Measurements from ENCODE around the gene NEGR1.

The NEGR1 gene

DNA sequence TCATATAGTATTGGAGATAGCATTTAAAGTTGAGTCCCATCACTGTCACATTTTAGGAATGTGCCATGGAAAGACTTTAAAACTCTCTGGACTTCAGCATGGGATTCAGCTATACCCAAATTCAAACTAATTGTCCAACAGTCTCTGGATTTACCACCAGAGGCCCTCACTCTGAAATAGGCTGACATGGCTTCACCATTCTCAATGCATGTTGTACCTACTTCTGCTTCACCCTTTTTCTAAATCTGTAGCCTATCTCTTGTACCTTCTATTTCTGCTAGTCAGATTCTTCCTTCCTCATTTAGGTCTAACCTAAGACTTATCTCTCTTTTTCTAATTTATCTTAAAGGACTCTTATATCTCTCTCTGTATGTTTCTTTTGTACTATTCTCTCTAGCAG is 688.8 kb downstream of the NEGR1 start:
- H3K36me3 ChIP-seq (ENCODE audit: control insufficient read depth, insufficient read depth, low read length, severe bottlenecking), result no peaks in the 10 kb centered on the region
- no peak for DNase-seq (ENCODE audit: low read depth)
- H3K4me1 ChIP-seq (ENCODE audit: control insufficient read depth, insufficient read depth, low read length), result peaks cover 7% of the 10 kb centered on the region
- no peak overlapping the region for H3K4me3 ChIP-seq (ENCODE audit: low read length)
- H3K27me3 ChIP-seq (replicated peaks; ENCODE audit: control insufficient read depth, insufficient read depth, low read length), result no peaks in the 10 kb centered on the region
- no peak overlapping the region for H3K9ac ChIP-seq (ENCODE audit: low read length)
- H3K9me3 ChIP-seq (ENCODE audit: control insufficient read depth, low read length), result no peaks in the 10 kb centered on the region

DNA sequence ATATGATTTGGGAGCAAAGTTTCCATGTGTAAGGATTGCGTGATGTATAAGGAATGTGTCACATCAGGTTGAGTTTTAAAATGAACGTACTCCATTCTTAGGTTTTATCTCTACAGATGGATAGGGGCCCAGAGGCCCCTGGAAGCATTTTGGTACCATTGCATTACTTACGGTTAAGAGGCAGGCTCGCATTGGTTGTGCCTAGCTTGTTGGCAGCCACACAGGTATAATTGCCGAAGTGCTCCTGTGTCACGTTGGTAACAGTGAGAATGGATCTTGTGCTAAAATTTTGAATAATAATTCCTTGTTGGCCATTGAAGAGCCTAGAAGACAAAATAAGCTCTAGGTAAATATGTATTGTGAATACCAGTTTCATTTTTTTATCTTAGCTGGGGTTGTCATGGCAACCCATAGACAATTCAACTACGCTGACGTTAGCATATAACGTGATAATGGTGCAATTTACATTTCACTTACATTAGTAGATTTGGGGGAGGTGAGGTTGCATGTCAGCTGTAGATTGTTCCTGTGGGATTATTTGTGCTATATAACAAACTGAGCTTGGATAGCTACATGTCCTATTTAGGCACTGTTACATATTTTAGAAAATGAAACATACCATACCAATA is 689.6 kb downstream of the NEGR1 start:
- Histone ChIP-seq H3K27me3 (replicated peaks; ENCODE audit: control insufficient read depth, insufficient read depth, low read length) (no peaks in the 10 kb centered on the region), H3K4me1 (ENCODE audit: control insufficient read depth, insufficient read depth, low read length) (peaks cover 11% of the 10 kb centered on the region), H3K9ac (ENCODE audit: low read length) (no peak overlapping the region), H3K9me3 (ENCODE audit: control insufficient read depth, low read length) (no peaks in the 10 kb centered on the region), H3K36me3 (ENCODE audit: control insufficient read depth, insufficient read depth, low read length, severe bottlenecking) (no peaks in the 10 kb centered on the region), H3K4me3 (ENCODE audit: low read length) (no peak overlapping the region)
- no peak for DNase-seq (ENCODE audit: low read depth)

DNA sequence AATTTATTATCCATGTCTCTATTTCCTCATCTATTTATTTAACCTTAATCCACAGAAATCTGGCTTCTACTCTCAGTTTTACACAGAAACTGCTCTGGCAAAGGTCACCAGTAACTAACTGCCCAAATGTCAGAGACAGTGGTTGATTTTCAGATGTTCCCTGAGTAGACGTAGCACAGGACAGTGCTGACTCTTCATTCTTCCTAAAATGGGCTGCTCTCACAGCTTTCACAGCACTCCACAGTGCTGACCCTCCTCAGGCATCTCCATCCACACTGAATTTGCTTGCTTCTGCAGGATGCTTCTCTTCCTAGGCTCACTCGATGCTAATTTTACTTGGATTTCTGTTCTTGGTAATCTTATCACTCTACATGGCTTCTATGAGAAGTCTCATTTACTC is 693.3 kb downstream of the NEGR1 start:
- Histone ChIP-seq H3K4me1 (ENCODE audit: control insufficient read depth, insufficient read depth, low read length) (peaks cover 17% of the 10 kb centered on the region), H3K27me3 (replicated peaks; ENCODE audit: control insufficient read depth, insufficient read depth, low read length) (no peaks in the 10 kb centered on the region), H3K36me3 (ENCODE audit: control insufficient read depth, insufficient read depth, low read length, severe bottlenecking) (no peaks in the 10 kb centered on the region), H3K4me3 (ENCODE audit: low read length) (no peak overlapping the region), H3K9me3 (ENCODE audit: control insufficient read depth, low read length) (no peaks in the 10 kb centered on the region), H3K9ac (ENCODE audit: low read length) (peak overlapping the region; percentile 57)
- no peak for DNase-seq (ENCODE audit: low read depth)

DNA sequence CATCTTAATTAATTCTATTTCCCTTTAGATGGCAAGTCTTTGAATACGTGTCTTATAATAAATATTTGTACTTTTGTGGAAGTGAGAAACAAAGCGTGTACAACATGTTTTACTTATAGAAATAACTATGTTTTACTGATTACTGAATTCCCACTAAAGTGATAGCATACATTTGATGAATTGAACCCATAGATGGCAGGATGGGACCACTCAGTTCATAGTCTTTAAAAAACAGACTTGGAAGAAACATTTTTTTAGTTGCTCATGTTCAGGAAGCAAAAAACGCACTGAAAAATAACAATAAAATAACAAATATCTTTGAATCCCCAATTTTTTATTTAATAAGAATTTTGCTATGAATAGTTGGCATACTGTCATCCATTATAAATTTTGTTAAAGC is 694.4 kb downstream of the NEGR1 start:
- H3K9me3 ChIP-seq (ENCODE audit: control insufficient read depth, low read length), result no peaks in the 10 kb centered on the region
- no peaks in the 10 kb centered on the region for H3K36me3 ChIP-seq (ENCODE audit: control insufficient read depth, insufficient read depth, low read length, severe bottlenecking)
- peak; percentile 83 for DNase-seq (ENCODE audit: low read depth)
- H3K9ac ChIP-seq (ENCODE audit: low read length), result peak overlapping the region; percentile 57
- peaks cover 18% of the 10 kb centered on the region for H3K4me1 ChIP-seq (ENCODE audit: control insufficient read depth, insufficient read depth, low read length)
- no peaks in the 10 kb centered on the region for H3K27me3 ChIP-seq (replicated peaks; ENCODE audit: control insufficient read depth, insufficient read depth, low read length)
- no peak overlapping the region for H3K4me3 ChIP-seq (ENCODE audit: low read length)

DNA sequence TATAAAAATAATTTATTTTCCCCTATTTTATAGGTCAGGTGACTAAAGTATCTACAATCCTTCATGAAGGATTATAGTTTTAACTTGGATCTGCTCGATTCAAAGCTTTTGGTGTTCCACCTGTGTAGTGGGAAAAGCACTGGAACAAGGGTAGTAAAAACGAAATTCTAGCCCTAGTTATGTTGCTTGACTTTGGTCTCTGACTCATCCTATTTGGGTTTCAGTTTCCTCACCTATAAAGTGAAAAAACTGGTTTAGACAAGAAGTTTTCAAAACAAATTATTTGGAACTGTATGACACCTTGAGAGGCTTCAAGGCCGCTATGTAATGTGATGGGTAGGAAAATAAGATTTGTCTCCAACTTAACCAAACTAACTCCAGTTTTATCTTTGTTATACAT is 696.3 kb downstream of the NEGR1 start:
- peaks cover 21% of the 10 kb centered on the region for H3K4me1 ChIP-seq (ENCODE audit: control insufficient read depth, insufficient read depth, low read length)
- H3K36me3 ChIP-seq (ENCODE audit: control insufficient read depth, insufficient read depth, low read length, severe bottlenecking), result no peaks in the 10 kb centered on the region
- no peak for DNase-seq (ENCODE audit: low read depth)
- no peaks in the 10 kb centered on the region for H3K27me3 ChIP-seq (replicated peaks; ENCODE audit: control insufficient read depth, insufficient read depth, low read length)
- H3K4me3 ChIP-seq (ENCODE audit: low read length), result no peak overlapping the region
- H3K9ac ChIP-seq (ENCODE audit: low read length), result no peak overlapping the region
- no peaks in the 10 kb centered on the region for H3K9me3 ChIP-seq (ENCODE audit: control insufficient read depth, low read length)

DNA sequence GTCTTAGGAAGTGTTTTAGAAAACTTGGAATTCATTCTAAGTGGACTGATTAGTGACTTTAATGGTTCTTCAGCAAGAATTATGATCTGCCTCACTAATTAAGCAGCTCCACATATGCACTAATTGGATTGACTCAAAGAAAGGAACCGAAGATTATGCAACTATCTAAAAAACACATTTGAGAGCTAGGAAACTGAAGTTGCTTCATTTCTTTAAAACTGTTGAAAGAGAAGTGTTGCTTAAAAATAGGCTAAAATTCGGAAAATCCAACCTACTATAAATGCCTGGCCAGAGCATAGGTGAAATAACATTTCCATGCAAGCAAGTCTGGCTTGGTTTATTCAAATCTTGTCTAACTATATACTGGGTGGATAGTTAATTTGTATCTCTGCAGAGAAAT is 698.6 kb downstream of the NEGR1 start:
- no peaks in the 10 kb centered on the region for H3K9me3 ChIP-seq (ENCODE audit: control insufficient read depth, low read length)
- peaks cover 16% of the 10 kb centered on the region for H3K4me1 ChIP-seq (ENCODE audit: control insufficient read depth, insufficient read depth, low read length)
- DNase-seq (ENCODE audit: low read depth), result peak; percentile 35
- no peak overlapping the region for H3K9ac ChIP-seq (ENCODE audit: low read length)
- no peaks in the 10 kb centered on the region for H3K36me3 ChIP-seq (ENCODE audit: control insufficient read depth, insufficient read depth, low read length, severe bottlenecking)
- H3K4me3 ChIP-seq (ENCODE audit: low read length), result no peak overlapping the region
- no peaks in the 10 kb centered on the region for H3K27me3 ChIP-seq (replicated peaks; ENCODE audit: control insufficient read depth, insufficient read depth, low read length)

DNA sequence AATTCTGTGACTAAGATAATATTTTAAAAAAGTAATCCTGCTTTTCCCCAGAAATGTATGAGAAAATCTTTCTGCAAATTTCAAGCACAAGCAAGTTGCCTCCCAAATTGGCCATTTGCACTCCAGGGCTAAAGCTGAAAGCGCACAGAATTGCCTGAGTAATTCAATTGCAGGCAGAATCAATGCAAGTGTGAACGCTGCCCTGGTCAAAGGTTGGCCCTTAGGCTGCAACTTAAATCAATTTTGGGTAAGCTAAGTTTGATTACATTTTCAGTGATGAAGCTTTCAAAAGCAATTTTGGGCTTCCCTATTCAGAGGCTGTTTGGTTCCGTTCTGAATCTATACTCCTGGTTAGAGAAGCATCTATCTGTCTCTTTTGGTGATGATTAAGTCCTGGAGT is 699.7 kb downstream of the NEGR1 start:
- Histone ChIP-seq H3K9ac (ENCODE audit: low read length) (no peak overlapping the region), H3K9me3 (ENCODE audit: control insufficient read depth, low read length) (no peaks in the 10 kb centered on the region)
- DNase-seq (ENCODE audit: low read depth), result no peak

DNA sequence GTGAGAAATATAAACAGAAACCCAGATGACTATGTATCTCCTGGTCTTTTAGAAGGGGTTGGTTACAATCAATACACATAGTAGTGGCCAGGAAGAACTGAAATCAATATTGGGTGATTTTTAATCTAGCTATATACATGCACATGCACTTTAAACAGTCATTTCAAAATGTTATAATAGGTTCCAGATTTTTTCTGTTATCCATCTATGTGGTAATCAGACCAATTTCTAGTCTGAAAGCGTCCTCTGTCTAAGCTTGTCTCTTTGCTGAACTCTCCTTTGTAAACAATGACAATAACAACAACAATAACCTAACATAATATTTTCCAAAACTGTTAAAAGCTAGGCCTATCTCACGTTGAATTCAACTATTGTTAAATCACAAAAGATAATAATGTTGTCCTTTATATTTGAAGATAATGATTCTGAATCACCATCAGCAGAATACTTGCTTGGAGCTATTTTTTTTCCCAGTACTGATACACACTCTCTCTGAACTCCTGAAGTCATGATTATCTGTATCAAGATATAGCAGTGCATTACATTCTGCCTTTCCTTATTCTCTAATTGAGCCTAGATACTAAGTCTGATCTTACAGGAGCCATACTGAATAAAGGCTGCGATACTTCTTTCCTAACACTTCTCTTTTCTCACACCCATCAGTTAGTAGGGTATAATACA is 704.7 kb downstream of the NEGR1 start:
- H3K9me3 ChIP-seq (ENCODE audit: control insufficient read depth, low read length), result no peaks in the 10 kb centered on the region
- peaks cover 9% of the 10 kb centered on the region for H3K4me1 ChIP-seq (ENCODE audit: control insufficient read depth, insufficient read depth, low read length)
- no peaks in the 10 kb centered on the region for H3K27me3 ChIP-seq (replicated peaks; ENCODE audit: control insufficient read depth, insufficient read depth, low read length)
- no peak overlapping the region for H3K4me3 ChIP-seq (ENCODE audit: low read length)
- no peaks in the 10 kb centered on the region for H3K36me3 ChIP-seq (ENCODE audit: control insufficient read depth, insufficient read depth, low read length, severe bottlenecking)
- DNase-seq (ENCODE audit: low read depth), result peak; percentile 71
- H3K9ac ChIP-seq (ENCODE audit: low read length), result no peak overlapping the region

More for the DNA sequence above, 699.7 kb downstream of the NEGR1 start:
- H3K36me3 ChIP-seq (ENCODE audit: control insufficient read depth, insufficient read depth, low read length, severe bottlenecking), result no peaks in the 10 kb centered on the region
- H3K4me1 ChIP-seq (ENCODE audit: control insufficient read depth, insufficient read depth, low read length), result peaks cover 10% of the 10 kb centered on the region
- no peak overlapping the region for H3K4me3 ChIP-seq (ENCODE audit: low read length)
- no peaks in the 10 kb centered on the region for H3K27me3 ChIP-seq (replicated peaks; ENCODE audit: control insufficient read depth, insufficient read depth, low read length)

DNA sequence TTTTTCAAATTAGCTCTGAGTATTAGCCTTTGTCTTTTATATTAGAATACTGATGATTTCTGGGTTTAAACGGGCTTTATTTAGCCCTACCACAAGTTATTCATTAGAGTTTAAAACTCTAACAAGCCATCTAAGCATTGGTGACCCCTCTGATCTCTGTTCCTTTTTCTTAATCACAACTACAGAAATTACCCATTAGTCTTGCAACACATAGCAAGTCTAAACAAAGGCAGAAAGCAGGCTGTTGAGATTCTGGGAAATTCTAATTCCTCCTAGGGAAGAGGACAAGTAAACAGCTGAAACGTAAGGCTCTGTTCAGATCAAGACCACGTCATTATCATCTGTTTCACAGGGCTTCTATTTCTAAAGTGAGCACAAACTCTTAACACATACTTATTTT is 710.3 kb downstream of the NEGR1 start:
- Histone ChIP-seq H3K27me3 (replicated peaks; ENCODE audit: control insufficient read depth, insufficient read depth, low read length) (no peaks in the 10 kb centered on the region), H3K4me1 (ENCODE audit: control insufficient read depth, insufficient read depth, low read length) (peaks cover 10% of the 10 kb centered on the region), H3K36me3 (ENCODE audit: control insufficient read depth, insufficient read depth, low read length, severe bottlenecking) (no peaks in the 10 kb centered on the region), H3K9ac (ENCODE audit: low read length) (no peak overlapping the region), H3K4me3 (ENCODE audit: low read length) (no peak overlapping the region), H3K9me3 (ENCODE audit: control insufficient read depth, low read length) (no peaks in the 10 kb centered on the region)
- DNase-seq (ENCODE audit: low read depth), result peak; percentile 9

DNA sequence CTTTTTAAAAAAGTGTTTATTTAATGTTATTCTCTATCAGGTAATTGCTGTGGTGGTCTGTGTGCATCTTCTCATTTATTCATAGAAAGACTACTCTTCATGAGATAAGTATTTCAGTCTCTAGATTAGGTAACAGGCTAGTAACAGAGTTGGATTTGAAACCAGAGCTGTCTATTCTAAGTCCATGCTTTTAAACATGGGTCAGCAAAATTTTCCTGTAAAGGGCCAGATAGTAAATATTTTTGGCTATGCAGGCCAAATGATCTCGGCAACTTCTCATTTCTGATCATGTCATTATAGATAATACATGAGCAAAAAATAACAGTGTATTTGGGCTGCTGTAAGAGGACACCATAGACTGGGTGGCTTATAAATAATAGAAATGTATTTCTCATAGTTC is 715.9 kb downstream of the NEGR1 start:
- peaks cover 15% of the 10 kb centered on the region for H3K4me1 ChIP-seq (ENCODE audit: control insufficient read depth, insufficient read depth, low read length)
- no peak overlapping the region for H3K4me3 ChIP-seq (ENCODE audit: low read length)
- no peak overlapping the region for H3K9ac ChIP-seq (ENCODE audit: low read length)
- no peaks in the 10 kb centered on the region for H3K9me3 ChIP-seq (ENCODE audit: control insufficient read depth, low read length)
- DNase-seq (ENCODE audit: low read depth), result no peak
- no peaks in the 10 kb centered on the region for H3K36me3 ChIP-seq (ENCODE audit: control insufficient read depth, insufficient read depth, low read length, severe bottlenecking)
- H3K27me3 ChIP-seq (replicated peaks; ENCODE audit: control insufficient read depth, insufficient read depth, low read length), result no peaks in the 10 kb centered on the region

DNA sequence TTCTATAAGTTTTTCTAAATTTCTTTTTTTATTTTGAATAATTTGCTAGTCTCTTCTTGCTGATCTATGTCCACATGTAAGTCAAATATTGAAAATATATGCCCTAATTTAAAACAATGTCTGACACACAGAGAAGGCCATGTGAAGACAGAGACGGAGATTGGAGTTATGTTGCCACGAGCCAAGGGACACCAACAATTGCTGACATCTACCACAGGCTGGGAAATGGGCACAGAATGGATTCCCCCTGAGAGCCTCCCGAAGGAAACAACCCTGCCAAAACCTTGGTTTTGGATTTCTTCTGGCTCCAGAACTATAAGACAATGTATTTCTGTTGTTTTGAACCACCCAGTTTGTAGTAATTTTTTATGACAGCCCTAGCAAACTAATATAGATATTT is 716.5 kb downstream of the NEGR1 start:
- Histone ChIP-seq H3K27me3 (replicated peaks; ENCODE audit: control insufficient read depth, insufficient read depth, low read length) (no peaks in the 10 kb centered on the region), H3K9me3 (ENCODE audit: control insufficient read depth, low read length) (no peaks in the 10 kb centered on the region), H3K4me1 (ENCODE audit: control insufficient read depth, insufficient read depth, low read length) (peaks cover 20% of the 10 kb centered on the region), H3K9ac (ENCODE audit: low read length) (no peak overlapping the region), H3K36me3 (ENCODE audit: control insufficient read depth, insufficient read depth, low read length, severe bottlenecking) (no peaks in the 10 kb centered on the region), H3K4me3 (ENCODE audit: low read length) (no peak overlapping the region)
- DNase-seq (ENCODE audit: low read depth), result no peak

DNA sequence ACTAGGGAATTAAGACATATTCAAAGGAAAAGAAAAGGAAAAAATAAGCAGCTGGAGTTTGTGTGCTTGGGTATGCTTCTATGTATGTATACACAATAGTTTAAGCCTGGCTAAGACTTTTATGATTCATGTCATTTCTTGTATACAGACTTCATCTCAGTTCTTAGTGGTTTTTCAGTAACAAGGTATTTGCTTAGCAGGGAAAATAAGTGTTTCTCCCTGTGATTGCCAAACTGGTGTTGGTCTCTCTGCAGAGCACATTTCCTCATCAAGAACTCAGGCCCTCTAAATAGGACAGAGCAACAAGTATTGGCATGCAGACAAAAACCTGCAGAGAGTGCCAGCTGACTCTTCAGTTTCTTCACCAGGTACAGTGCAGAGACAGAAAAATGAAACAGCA is 717.1 kb downstream of the NEGR1 start:
- DNase-seq (ENCODE audit: low read depth), result peak; percentile 61
- Histone ChIP-seq H3K9ac (ENCODE audit: low read length) (no peak overlapping the region), H3K36me3 (ENCODE audit: control insufficient read depth, insufficient read depth, low read length, severe bottlenecking) (no peaks in the 10 kb centered on the region), H3K4me3 (ENCODE audit: low read length) (no peak overlapping the region), H3K9me3 (ENCODE audit: control insufficient read depth, low read length) (no peaks in the 10 kb centered on the region), H3K27me3 (replicated peaks; ENCODE audit: control insufficient read depth, insufficient read depth, low read length) (no peaks in the 10 kb centered on the region), H3K4me1 (ENCODE audit: control insufficient read depth, insufficient read depth, low read length) (peaks cover 23% of the 10 kb centered on the region)

Data from adipocyte (in vitro differentiated cells).